Osteocyte (in vitro differentiated cells): Measurements from ENCODE around the gene SPRN. TPM values are rescaled to one million over a fixed set of nuclear protein-coding genes. Genes with fewer than 3 reads are reported as not detected.
A peak's percentile ranks its signal among the peaks of the same experiment; 100 is the strongest.
"Not testable (repeated sequence)": the region's sequence is repeated elsewhere in the genome, so short reads cannot be mapped to it uniquely, and the experiment has no call there.

Experiments used
- DNase-seq: peaks from one replicate; pipeline ENCODE4 v3.0.0; 2021; ENCODE audit warnings: mixed read lengths; ENCODE audit not compliant: unreplicated experiment; ENCODE audit errors: extremely low spot score
- H3K27ac Mint-ChIP-seq: one replicate; pipeline ENCODE4 v1.8.0; 2021; ENCODE audit warnings: mild to moderate bottlenecking, mixed read lengths; ENCODE audit not compliant: unreplicated experiment
- H3K27me3 Mint-ChIP-seq: one replicate; pipeline ENCODE4 v1.8.0; 2021; ENCODE audit warnings: mixed read lengths; ENCODE audit not compliant: unreplicated experiment
- H3K36me3 Mint-ChIP-seq: one replicate; pipeline ENCODE4 v1.8.0; 2021; ENCODE audit warnings: mixed read lengths; ENCODE audit not compliant: unreplicated experiment
- H3K4me1 Mint-ChIP-seq: one replicate; pipeline ENCODE4 v1.8.0; 2021; ENCODE audit warnings: mixed read lengths; ENCODE audit not compliant: unreplicated experiment
- H3K4me3 Mint-ChIP-seq: one replicate; pipeline ENCODE4 v1.8.0; 2021; ENCODE audit warnings: mild to moderate bottlenecking, moderate library complexity, mixed read lengths; ENCODE audit not compliant: unreplicated experiment
- H3K9me3 Mint-ChIP-seq: one replicate; pipeline ENCODE4 v1.8.0; 2021; ENCODE audit warnings: mixed read lengths; ENCODE audit not compliant: unreplicated experiment
- CTCF ChIP-seq: fragments of 200-600 bp; sonication (generic); IDR thresholded peaks from 2 replicates; pipeline ENCODE4 v1.5.0; 2021; ENCODE audit warnings: antibody characterized with exemption, mild to moderate bottlenecking, moderate library complexity
- total RNA-seq: library from RNA; stranded (reverse); gene quantifications from 2 replicates; pipeline ENCODE4 v1.2.1, GENCODE V29; 2021

The SPRN gene
- total RNA-seq, 1 donor from 2014 or later: 2.2 TPM

GRCh38 chr10:133420028-133420427 lies 4.4 kb downstream of the SPRN start:
- no peak overlapping the region for H3K4me3 Mint-ChIP-seq
- no peaks in the 10 kb centered on the region for H3K27me3 Mint-ChIP-seq
- no peak overlapping the region for H3K27ac Mint-ChIP-seq
- peak; percentile 80 for DNase-seq
- no peaks in the 10 kb centered on the region for H3K9me3 Mint-ChIP-seq
- H3K36me3 Mint-ChIP-seq: peaks cover 17% of the 10 kb centered on the region
- H3K4me1 Mint-ChIP-seq: peaks cover 4% of the 10 kb centered on the region
- no peak for TF ChIP-seq CTCF

- Mint-ChIP-seq H3K27ac (no peak overlapping the region), H3K27me3 (no peaks in the 10 kb centered on the region), H3K36me3 (peaks cover 17% of the 10 kb centered on the region), H3K9me3 (no peaks in the 10 kb centered on the region), H3K4me3 (no peak overlapping the region), H3K4me1 (peaks cover 4% of the 10 kb centered on the region)
- peak; percentile 75 for DNase-seq
- TF ChIP-seq CTCF: no peak
Measured at GRCh38 chr10:133419211-133419950, 5.0 kb downstream of the SPRN start.

GRCh38 chr10:133418289-133418993 lies 6.0 kb downstream of the SPRN start:
- no peak for TF ChIP-seq CTCF
- peak; percentile 81 for DNase-seq
- Mint-ChIP-seq H3K9me3 (no peaks in the 10 kb centered on the region), H3K4me1 (peaks cover 2% of the 10 kb centered on the region), H3K27me3 (no peaks in the 10 kb centered on the region), H3K4me3 (no peak overlapping the region), H3K27ac (no peak overlapping the region), H3K36me3 (peaks cover 21% of the 10 kb centered on the region)

GRCh38 chr10:133415752-133416151 lies 8.7 kb downstream of the SPRN start:
- DNase-seq: peak; percentile 80
- Mint-ChIP-seq H3K27ac (no peak overlapping the region), H3K4me1 (no peaks in the 10 kb centered on the region), H3K4me3 (no peak overlapping the region), H3K27me3 (no peaks in the 10 kb centered on the region), H3K36me3 (peaks cover 45% of the 10 kb centered on the region), H3K9me3 (peaks cover 22% of the 10 kb centered on the region)
- no peak for TF ChIP-seq CTCF

- not testable (repeated sequence) for DNase-seq, H3K4me3 Mint-ChIP-seq, H3K4me1 Mint-ChIP-seq, H3K27ac Mint-ChIP-seq, H3K27me3 Mint-ChIP-seq
- H3K9me3 Mint-ChIP-seq: peaks cover 27% of the 10 kb centered on the region
- H3K36me3 Mint-ChIP-seq: peaks cover 56% of the 10 kb centered on the region
Measured at GRCh38 chr10:133414401-133414800, 10.0 kb downstream of the SPRN start.
